GM10266 (cell line): Measurements from ENCODE around the gene KCNG2.

Source experiments
- DNase-seq: peaks from one replicate; pipeline ENCODE4 v3.0.0; 2012; ENCODE audit errors: extremely low spot score
- TF ChIP-seq, protein P1 (sequence below): IDR thresholded peaks from 2 replicates; pipeline ENCODE4 v1.5.1; 2012; ENCODE audit warnings: mild to moderate bottlenecking, low read depth; ENCODE audit not compliant: control insufficient read depth, insufficient read depth; ENCODE audit errors: missing control alignments

The KCNG2 gene

DNA sequence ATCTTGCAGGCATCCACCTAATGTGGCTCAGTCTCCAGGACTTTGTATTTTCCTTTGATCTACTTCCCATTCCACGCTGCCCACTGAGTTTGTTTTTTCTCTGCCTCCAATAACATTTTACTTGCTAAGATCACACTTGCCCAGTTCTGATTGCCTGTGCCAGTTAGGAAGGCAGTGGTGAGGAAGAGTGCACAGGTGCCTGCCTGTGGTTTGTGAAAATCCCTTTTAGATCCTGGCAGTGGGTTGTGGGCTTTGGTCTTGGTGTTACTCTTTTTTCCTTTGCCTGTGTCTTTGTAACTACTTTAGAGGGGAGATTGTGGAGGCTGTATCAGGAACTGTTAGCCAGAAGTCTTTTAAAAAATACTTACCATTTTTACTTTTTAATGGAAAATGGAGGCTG, 36.9 kb upstream of the KCNG2 start:
- TF ChIP-seq, protein P1, sequence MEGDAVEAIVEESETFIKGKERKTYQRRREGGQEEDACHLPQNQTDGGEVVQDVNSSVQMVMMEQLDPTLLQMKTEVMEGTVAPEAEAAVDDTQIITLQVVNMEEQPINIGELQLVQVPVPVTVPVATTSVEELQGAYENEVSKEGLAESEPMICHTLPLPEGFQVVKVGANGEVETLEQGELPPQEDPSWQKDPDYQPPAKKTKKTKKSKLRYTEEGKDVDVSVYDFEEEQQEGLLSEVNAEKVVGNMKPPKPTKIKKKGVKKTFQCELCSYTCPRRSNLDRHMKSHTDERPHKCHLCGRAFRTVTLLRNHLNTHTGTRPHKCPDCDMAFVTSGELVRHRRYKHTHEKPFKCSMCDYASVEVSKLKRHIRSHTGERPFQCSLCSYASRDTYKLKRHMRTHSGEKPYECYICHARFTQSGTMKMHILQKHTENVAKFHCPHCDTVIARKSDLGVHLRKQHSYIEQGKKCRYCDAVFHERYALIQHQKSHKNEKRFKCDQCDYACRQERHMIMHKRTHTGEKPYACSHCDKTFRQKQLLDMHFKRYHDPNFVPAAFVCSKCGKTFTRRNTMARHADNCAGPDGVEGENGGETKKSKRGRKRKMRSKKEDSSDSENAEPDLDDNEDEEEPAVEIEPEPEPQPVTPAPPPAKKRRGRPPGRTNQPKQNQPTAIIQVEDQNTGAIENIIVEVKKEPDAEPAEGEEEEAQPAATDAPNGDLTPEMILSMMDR = no peak
- DNase-seq = no peak

DNA sequence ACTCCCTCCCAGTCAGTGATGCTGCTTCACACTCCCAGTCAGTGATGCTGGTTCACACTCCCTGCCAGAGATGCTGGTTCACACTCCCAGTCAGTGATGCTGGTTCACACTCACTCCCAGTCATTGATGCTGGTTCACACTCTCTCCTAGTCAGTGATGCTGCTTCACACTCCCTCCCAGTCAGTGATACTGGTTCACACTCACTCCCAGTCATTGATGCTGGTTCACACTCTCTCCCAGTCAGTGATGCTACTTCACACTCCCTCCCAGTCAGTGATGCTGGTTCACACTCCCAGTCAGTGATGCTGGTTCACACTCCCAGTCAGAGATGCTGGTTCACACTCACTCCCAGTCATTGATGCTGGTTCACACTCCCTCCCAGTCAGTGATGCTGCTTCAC, 34.3 kb upstream of the KCNG2 start:
- no peak for DNase-seq
- TF ChIP-seq, protein P1 = no peak

DNA sequence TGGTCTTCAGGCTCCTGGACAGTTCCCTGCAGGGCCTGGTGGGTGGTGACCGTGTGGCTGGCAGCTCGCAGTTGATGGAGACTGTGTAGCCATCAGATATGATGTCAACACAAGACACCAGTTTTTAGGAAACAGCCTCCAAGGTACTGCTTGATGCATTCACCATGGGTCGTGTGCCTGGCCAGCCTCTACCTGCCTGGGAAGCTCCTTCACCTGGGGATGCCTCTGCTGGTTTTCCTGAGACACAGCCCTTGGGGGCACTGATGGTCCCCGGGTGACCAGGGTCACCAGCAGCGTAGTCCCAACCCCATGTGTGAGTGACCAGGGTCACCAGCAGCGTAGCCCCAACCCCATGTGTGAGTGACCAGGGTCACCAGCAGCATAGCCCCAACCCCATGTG, 33.6 kb upstream of the KCNG2 start:
- TF ChIP-seq, protein P1 = no peak
- DNase-seq = no peak

DNA sequence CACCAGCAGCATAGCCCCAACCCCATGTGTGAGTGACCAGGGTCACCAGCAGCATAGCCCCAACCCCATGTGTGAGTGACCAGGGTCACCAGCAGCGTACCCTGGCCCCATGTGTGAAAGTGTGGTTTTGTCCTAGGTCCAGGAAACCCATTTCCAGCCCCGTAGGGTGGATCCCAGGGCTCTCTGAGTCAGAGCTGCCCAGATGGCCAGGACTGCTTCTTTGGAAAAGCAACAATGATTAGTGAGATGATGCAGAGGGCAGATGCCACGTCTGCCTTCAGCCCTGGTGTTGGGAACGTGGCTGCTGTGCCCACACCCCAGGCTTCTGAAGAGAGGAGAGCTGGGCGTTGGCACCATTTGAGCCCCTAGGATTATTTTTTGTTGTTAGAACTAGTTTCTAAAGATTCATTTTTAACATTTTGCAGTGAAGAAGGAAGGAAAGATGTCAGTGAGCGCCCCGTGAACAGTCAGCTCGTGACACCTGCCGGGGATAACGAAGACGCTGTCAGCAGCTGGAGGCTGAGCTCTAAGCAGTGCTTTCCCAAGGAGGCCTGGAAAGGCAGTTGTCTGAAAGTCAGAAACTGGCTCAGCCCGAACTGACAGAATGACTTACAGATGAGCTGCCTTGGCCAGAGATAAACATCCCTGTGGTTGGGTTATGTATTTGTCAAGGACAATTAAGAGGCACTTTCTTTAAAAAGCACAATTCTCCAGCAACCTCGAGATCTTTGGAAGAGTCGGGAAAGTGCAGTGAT, 32.1 kb upstream of the KCNG2 start:
- TF ChIP-seq, protein P1 = no peak
- DNase-seq = no peak

DNA sequence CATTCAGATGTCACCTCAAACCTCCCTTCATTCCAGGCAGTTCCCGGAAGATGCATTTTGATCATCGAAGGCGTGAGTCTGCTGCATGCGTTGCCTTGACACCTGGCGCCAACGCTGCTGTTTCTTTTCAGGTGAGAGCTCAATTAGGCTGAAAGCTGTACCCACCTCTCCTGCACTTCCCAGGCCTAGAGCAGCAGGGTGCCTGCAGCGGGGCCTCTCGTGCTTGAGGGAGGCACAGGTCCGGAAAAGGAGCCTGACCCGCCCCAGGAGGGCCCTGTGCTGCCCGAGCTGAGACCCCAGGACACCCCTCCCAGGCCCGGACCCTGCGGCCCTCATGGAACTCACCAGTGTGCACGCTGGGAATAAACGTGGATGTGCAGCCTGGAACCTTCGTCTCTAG, 31.4 kb upstream of the KCNG2 start:
- no peak for DNase-seq

DNA sequence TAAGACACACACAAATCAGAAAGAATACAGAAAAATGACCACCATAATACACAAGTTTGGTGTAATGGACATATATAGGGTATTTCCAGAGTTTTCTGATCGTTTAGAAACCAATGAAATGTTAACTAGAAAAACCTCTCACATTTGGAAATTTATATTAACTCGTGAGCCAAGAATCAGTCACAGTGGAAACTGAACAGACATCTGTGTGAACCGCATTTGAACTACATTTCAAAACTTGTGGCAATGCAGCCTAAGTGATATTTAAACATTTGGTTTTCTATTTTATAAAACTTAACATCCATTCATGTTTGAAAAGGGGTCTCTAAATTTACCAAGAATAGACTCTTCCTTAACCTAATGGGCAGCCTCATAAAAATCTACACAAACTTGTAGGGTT, 29.0 kb upstream of the KCNG2 start:
- TF ChIP-seq, protein P1 = no peak

More for the DNA sequence above, 31.4 kb upstream of the KCNG2 start:
- TF ChIP-seq, protein P1 = no peak

DNA sequence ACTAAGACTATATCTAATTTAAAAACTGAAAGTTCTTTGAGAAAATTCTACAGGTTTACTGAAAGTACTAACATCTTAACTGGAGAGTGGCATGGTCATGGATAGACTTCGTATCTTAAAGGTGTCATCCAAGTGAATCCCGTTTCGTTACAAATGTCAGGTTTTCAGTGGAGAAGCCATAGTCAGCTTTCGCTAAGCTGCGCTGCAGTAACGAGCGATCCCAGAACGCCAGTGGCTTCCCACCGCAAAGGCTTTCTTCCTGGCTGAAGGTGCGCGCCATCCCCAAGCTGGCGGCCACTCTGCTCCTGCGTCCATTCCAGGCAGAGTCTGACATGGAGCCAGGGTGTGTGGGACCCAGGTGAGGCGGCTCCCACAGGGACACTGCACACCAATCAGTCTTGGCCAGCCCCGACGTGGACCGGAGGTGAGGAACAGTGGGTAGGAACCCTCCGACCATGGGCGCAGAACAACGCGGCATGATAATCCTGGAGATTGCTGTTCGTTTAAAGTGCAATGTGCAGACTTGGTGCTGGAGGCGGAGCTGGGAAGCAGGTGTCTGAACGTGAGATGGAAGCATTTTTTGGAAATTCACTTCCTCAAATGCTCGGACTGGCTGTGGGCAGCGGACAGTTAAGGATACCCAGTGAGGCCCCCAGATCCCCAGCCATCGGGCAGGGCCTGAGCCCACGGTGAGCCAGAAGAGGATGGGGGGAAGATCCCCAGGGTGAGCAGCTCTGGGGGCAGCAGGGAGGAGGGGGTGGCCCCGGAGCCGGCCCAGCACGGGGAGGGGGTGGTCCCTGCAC, 27.8 kb upstream of the KCNG2 start:
- DNase-seq = no peak
- TF ChIP-seq, protein P1 = no peak

More for the DNA sequence above, 29.0 kb upstream of the KCNG2 start:
- DNase-seq = no peak
